Activated T-cell treated with anti-CD3 and anti-CD28 coated beads for 1 hour (primary cell): Measurements from ENCODE around the gene PPP2R5C.
A peak's percentile ranks its signal among the peaks of the same experiment; 100 is the strongest.
"Not testable (repeated sequence)": the region's sequence is repeated elsewhere in the genome, so short reads cannot be mapped to it uniquely, and the experiment has no call there.

Experiments
- DNase-seq: peaks from one replicate; pipeline ENCODE4 v3.0.0-alpha.2; 2020; ENCODE audit warnings: low read depth

The PPP2R5C gene

DNA sequence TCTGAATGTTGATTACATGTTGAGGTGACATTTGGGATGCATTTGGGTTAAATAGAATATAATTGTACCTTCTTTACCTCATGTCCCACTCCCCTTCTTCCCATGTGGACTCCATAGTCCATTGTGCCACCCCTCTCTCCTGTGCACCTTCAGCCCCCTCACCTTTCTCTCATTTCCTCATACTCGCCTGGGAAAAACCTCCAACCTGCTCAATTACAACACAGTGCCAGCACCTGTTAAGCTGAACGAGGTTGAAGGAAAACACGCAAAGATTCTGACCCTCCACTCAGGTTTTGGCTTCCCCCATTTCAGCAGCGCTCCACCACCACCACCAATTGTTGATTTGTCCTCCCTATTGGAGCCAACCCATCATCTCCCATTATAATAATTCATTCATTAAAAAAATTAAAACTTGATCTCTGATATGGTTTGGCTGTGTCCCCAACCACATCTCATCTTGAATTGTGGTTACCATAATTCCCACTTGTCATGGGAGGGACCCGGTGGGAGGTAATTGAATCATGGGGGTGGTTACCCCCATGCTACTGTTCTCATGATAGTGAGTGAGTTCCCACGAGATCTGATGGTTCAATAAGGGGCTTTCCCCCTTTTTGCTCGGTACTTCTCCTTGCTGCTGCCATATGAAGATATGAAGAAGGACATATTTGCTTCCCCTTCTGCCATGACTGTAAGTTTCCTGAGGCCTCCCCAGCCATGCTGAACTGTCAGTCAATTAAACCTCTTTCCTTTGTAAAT lies 33.7 kb upstream of the PPP2R5C start:
- DNase-seq = no peak

DNA sequence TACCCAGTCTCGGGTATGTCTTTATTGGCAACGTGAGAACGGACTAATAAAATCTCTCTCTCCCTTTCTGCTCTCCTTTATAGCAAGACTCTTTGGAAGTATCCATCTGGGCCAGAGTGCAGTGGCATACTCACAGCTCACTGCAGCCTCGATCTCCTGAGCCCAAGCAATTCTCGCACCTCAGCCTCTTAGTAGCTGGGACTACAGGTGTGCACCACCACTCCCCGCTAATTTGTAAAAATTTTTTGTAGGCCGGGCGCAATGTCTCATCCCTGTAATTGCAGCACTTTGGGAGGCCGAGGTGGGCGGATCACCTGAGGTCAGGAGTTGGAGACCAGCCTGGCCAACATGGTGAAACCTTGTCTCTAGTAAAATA lies 33.2 kb upstream of the PPP2R5C start:
- DNase-seq = no peak

DNA sequence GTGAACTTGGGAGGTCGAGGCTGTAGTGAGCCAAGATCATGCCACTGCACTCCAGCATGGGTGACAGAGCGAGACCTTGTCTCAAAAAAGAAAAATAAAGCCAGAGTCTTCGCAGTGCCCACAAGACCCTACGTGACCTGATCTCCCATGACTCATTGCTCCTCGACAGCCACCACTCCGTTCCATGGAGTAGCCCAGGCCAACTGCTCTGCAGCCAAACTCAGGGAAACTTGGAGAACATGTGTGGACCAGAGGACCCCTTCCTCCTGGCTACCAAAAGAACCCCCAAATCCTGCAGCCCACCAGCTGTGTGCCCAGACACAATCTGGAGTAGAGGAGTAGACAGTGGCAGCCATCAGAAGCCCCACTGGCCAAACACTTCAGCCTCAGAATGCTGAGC lies 32.1 kb upstream of the PPP2R5C start:
- no peak for DNase-seq

DNA sequence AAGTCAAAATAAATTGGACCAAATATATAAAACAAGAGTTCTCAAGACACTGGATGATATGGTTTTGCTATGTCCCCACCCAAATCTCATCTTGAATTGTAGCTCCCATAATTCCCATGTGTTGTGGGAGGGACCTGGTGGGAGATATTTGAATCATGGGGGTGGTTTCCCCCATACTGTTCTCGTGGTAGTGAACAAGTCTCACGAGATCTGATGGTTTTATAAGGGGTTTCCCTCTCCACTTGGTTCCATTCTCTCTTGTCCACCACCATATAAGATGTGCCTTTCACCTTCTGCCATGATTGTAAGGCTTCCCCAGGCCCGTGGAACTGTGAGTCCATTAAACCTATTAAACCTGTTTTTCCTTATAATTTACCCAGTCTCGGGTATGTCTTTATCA lies 31.4 kb upstream of the PPP2R5C start:
- DNase-seq = not testable (repeated sequence)

DNA sequence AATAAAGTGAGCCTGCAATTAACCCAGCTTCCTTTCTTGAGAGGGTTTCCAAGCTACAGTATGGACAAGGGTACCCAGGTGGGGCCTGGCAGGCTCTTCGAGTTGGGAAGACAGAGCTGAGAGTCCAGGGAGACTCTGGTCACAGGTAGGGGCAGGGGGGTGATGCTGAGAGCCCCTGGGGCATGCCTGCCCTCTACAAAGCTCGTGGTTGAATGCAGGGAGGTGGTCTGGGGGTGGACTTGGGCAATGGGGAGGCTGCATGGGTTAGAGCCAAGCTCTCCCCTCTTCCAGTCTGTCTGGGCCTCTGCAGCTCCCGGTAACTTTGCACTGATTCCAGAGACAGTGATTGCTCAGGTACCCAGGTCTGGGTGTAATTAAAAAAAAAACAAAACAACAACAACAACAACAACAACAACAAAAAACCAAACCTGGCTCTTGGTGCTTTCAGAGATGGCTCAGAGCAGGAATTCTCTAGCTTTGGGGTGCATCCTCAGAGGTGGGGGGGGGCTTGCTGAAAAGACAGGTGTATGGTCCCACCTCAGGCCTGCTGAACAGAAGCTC lies 30.8 kb upstream of the PPP2R5C start:
- no peak for DNase-seq

DNA sequence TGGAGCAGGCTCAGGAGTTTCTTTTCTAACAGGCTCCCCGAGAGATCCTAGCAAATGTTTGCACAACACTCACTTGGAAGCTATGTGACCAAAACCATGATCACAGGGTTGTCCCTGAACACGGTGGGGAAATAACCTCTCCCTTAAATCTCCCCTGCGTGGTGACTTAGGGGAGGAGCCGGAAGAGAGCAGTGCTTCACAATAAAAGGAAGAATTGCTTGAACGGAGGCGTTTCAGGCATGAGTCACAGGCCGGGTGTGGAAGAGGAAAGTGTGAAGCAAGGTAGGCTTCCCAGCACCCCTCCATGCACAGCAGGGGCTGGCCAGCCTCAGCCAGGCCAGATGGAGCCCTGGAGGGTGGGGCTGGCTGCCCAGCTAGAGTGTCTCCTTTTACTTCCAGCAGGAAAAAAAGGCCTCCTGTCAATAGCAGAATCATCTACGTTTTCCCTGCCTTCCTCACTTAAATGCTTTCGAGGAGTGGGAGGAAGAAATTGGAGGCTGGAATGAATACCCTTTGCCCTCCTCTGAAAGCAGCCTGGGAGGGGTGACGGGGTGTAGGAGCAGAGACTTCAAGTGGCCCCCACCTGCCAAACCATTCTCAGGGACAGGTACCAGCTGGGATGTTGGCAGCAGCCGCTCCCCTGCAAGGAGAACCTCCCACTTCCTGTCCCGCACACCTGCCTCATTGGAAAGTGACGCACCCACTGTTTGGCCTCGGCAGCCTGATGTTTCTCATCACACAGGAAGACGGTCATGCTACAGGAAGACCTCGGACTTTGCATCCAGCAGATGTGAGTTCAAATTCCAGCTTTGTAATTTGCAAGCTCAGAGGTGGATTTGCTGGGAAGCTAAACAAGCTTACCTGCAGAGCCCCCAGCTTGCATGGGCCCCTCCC lies 30.1 kb upstream of the PPP2R5C start:
- peak; percentile 70 for DNase-seq

DNA sequence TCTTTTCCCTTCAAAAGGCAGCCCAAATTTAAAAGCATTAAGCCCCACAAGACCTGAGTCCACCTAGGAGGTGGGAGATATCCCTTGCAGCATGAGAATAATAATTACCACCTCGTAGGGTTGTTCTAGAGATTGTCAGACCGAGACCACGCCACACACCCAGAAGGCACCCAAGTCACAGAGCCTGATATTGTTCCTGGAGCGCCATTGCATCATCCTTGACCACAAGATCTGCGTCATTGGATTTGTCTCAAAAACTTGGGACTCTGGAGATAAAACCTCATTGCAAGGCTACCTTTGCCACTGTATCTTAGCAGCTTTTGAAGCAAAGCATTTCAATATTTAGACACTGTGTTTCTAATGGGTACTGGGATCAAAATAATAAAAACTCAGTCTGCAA lies 29.4 kb upstream of the PPP2R5C start:
- no peak for DNase-seq

DNA sequence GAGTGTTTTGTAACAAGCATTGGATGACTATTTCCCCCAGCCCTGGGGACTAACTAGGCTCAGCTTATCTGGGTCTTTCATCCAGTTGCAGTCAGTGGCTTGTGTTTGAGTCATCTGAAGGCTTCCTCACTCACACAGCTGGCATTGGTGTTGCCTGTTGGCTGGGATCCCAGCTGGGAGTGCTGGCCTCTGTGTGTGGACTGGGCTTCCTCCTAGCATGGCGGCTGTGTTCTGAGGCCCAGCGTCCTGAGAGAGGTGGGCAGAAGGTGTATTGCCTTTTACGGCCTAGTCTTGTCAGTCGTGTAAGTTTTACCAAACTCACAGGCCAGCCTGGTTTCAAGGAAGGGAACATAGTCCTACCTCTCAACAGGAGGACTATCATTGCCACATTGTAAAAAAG lies 28.3 kb upstream of the PPP2R5C start:
- no peak for DNase-seq

DNA sequence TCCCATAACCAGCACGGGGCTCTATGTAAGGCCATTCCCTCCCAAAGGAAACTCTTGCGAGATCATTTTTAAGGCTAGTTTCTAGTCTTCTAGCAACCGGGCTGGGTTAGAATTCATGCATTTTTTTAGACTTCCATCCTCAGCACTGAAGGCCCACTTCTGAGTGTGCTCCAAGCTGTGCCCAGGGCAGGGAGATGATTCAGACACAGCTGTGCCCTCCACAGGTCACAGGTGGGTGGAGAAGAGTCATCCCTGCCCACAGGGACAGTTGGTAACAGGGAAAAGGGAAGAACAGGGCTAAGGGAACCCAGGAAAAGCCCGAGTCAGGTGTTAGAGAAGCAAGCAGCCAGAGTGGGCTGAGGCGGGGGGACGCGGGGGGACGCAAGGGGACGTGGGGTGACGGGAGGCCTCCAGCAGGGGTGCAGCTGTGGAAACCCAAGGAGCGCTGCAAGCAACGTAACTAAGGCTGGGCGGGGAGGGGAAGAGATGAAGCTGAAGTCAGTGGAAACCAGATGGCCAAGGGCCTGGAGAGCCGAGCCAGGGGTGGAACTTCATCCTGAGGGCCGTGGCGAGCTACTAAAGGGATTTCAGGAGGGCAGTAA lies 27.2 kb upstream of the PPP2R5C start:
- DNase-seq = no peak

DNA sequence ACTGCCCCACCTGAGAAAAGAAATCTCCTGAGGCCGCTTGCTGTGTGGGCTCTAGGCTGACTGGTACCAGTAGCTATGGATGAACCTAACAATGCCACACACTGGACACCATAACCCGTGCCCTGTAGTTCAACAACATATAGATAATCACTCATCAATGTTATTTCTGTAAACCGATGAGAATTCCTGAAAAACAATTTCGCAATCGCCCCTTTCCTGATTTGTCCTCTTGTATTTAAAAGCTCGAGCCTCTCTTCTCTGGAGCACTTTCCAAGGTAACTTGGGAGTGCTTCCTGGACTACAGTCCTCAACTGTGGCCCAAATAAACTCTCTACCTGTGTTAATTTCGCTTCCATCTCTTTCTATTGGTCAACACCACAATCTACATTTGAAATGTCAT lies 26.1 kb upstream of the PPP2R5C start:
- no peak for DNase-seq

DNA sequence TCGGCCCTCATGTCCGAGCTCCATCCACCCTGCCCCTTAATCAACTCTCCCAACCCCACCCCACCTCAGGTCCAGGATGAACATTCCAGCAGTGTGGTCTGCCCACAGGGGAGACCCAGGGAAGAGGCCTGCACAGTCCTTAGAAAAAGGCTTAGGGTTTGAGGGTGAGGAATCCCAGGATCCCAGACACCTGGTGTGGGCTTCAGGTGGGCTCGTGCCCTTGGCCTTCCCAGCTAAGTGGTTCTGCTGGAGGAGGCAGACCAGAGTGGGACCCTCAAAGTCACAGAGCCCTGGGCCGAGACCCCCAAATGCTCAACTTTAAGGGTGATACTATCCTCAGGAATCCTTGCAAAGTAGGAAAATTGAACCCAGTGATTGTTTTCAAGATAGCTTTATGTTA lies 25.4 kb upstream of the PPP2R5C start:
- DNase-seq = no peak

DNA sequence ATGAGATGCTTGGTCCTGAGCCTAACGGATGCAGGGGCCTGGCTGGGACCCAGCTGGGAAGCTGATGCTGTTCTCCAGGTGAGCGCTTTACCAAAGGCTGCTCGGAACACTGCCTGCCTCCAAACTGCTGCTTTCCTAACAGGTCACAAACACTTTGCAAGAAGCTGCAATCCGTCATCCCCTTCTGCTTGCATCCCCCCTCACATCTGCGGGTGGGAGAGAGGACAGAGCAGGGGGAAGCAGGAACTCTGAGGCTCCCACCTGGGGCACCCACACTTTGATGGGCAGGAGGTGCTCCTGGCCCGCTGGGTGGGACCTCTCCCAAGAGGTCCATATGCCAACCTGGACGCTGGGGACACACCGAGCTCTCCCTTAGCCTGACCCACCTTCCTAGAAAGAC lies 24.9 kb upstream of the PPP2R5C start:
- DNase-seq = no peak

DNA sequence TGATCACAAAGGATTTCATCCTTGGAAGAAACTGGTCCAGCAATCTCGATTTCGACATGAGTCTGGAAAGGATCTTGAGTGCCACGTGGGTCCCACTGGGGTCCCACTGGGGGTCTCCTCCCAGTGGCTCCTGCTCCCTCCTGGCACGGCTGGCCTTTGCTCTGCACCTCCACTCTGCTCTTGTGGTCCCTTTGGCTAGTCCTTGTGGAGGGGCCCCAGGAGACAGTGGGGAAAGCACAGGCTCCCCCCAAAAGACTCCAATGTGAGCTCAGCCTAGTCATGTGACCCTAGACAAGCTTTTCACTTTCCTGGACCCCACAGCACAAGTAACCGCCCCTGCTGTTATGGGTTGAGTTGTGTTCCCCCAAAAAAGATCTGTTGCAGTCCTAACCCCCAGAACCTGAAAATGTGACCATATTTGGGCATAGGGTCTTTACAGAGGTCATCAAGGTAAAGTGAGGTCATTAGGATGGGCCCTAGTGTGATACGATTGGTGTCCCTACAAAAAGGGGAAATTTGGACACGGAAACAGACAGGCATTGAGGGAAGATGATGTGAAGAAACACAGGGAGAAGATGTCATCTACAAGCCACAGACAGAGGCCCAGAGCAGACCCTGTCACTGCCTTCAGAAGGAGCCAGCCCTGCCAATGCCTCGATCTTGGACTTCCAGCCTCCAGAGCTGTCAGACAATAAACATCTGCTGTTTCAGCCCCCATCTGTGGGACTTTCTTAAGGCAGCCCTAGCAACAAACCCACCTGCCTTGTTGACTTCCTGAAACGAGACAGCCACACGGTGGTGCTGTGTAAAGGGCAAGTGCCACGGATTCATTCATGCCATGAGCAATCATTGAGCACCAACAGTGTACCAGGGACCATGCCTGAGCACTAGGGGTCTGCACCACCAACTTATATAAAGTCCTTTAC lies 23.8 kb upstream of the PPP2R5C start:
- peak; percentile 33 for DNase-seq

DNA sequence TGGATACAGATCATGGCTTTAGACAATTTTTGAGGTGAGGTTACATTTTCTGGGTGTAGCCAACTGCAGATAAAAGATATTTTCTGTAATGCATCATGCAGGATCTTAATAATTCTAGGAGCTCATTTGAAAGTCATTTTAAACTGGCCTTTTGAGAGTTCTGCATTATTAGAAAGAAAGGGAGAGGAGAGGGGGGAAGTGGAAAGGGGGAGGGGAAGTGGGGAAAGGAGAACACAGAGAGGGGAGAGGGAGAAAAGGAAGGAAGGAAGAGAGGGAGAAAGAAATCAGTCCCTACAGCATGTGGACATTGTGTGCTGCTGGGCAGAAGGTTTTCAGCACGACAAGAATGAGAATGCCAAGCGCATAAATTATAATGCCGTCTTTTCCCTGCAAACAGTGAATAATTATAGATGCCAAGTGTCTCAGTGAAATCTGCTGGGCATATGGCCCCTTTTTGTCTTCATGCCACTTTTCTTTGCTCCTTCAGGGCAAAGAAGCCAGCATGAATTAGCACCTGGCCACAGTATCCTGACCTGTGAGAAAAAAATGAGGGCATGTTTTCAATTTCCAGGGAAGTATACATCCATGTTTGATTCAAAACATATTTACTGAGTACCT lies 22.7 kb upstream of the PPP2R5C start:
- no peak for DNase-seq

DNA sequence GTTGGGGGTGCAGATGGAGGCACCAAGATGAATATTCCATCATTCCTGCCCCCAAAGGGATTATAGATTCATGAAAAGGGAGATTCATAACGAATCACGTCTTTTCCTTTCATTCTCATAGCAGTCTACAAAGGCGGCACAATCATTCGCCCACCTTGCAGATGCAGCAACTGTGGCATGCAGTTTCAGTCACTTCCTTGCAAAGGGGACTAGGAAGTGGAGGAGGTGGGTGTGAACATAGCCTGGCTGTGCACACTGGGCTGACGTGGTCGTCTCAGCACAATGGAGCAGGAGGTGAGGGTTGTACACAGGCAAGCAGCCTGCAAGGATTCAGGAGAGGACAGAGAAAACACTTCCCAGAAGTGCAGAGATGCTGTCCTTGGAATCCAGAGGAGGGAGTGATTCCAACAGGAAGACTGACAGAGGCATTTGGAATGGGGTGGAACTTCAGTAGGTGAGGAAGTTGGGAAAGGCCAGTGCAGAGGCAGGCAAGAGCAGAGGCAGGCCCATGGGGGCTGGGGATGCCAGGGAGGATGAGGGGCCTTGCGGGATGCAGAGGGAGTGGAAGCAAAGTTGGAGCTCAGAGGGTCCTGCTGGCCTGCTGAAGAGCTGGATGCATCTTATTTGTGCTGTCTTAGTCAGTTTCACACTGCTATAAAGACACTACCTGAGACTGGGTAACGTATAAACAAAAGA lies 21.9 kb upstream of the PPP2R5C start:
- no peak for DNase-seq

DNA sequence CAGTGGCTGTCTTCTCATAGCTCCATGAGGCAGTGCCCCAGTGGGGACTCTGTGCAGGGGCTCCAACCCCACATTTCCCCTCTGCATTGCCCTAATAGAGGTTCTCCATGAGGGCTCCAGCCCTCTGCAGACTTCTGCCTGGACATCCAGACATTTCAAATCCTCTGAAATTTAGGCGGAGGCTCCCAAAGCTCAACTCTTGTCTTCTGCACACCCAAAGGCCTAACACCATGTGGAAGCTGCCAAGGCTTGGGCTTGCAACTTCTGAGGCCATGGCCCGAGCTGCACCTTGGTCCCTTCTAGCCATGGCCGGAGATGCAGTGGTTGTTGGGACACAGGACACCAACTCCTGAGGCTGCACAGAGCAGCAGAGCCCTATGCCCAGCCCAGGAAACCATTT lies 20.5 kb upstream of the PPP2R5C start:
- DNase-seq = no peak

DNA sequence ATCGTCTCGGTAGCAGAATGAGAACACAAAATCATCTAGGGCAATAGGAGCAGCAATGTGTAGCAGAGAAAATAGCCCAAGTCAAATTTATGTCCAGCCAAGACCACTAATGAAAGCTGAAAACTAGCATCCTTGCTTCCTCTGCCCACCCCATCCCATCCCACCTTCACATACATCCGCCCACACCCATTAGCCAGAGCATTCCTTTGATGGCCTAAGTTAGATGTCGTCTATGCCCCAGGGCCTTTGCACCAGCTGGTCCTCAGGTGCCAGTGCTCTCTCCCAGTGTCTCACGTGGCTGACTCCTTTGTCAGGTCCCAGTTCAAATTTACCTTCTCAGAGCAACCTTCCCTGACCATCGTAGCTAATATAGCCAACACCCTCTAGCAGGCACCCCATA lies 17.8 kb upstream of the PPP2R5C start:
- no peak for DNase-seq

DNA sequence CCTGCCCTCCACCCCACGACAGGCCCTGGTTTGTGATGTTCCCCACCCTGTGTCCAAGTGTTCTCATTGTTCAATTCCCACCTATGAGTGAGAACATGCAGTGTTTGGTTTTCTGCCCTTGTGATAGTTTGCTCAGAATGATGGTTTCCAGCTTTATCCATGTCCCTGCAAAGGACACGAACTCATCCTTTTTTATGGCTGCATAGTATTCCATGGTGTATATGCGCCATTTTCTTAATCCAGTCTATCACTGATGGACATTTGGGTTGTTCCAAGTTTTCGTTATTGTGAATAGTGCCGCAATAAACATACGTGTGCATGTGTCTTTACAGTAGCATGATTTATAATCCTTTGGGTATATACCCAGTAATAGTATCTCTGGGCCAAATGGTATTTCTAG lies 17.1 kb upstream of the PPP2R5C start:
- DNase-seq = not testable (repeated sequence)

DNA sequence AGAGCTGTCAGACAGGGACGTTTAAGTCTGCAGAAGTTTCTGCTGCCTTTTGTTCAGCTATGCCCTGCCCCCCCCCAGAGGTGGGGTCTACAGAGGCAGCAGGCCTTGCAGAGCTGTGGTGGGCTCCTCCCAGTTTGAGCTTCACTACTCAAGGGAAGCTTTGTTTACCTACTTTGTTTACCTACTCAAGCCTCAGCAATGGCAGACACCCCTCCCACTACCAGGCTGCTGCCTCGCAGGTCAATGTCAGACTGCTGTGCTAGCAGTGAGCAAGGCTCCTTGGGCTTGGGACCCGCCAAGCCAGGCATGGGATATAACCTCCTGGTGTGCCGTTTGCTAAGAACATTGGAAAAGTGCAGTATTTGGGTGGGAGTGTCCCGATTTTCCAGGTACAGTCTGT lies 11.8 kb upstream of the PPP2R5C start:
- DNase-seq = not testable (repeated sequence)

DNA sequence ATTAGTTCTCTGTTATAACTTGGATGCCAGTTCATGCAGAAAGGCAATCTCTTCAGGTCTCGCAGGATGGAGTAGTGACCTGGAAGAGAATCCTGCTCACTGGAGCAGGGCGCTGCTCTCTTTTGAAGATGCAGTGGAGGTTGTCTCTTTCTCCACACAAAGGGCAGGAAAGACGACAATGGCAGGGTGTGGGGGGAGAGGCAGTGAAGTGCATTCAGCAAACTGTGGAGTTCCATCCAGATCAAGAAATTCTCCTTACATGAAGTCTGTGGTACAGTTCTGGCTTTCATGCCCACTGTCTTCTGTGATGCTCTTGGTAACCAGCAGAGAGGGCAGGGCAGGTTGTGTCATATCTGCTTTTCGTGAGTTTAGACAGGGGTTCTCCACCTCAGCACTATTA lies 6.6 kb upstream of the PPP2R5C start:
- no peak for DNase-seq
